Osteocyte (in vitro differentiated cells): ENCODE results near the gene ACOT4. TPM values are rescaled to one million over a fixed set of nuclear protein-coding genes. Genes with fewer than 3 reads are reported as not detected.
"Not testable (repeated sequence)": the region's sequence is repeated elsewhere in the genome, so short reads cannot be mapped to it uniquely, and the experiment has no call there.

Experiments used
- DNase-seq: peaks from one replicate; pipeline ENCODE4 v3.0.0; 2021; ENCODE audit warnings: mixed read lengths; ENCODE audit not compliant: unreplicated experiment; ENCODE audit errors: extremely low spot score
- H3K27ac Mint-ChIP-seq: one replicate; pipeline ENCODE4 v1.8.0; 2021; ENCODE audit warnings: mild to moderate bottlenecking, mixed read lengths; ENCODE audit not compliant: unreplicated experiment
- H3K27me3 Mint-ChIP-seq: one replicate; pipeline ENCODE4 v1.8.0; 2021; ENCODE audit warnings: mixed read lengths; ENCODE audit not compliant: unreplicated experiment
- H3K36me3 Mint-ChIP-seq: one replicate; pipeline ENCODE4 v1.8.0; 2021; ENCODE audit warnings: mixed read lengths; ENCODE audit not compliant: unreplicated experiment
- H3K4me1 Mint-ChIP-seq: one replicate; pipeline ENCODE4 v1.8.0; 2021; ENCODE audit warnings: mixed read lengths; ENCODE audit not compliant: unreplicated experiment
- H3K4me3 Mint-ChIP-seq: one replicate; pipeline ENCODE4 v1.8.0; 2021; ENCODE audit warnings: mild to moderate bottlenecking, moderate library complexity, mixed read lengths; ENCODE audit not compliant: unreplicated experiment
- H3K9me3 Mint-ChIP-seq: one replicate; pipeline ENCODE4 v1.8.0; 2021; ENCODE audit warnings: mixed read lengths; ENCODE audit not compliant: unreplicated experiment
- total RNA-seq: library from RNA; stranded (reverse); gene quantifications from 2 replicates; pipeline ENCODE4 v1.2.1, GENCODE V29; 2021
- TF ChIP-seq, protein P1 (sequence below): fragments of 200-600 bp; sonication (generic); IDR thresholded peaks from 2 replicates; pipeline ENCODE4 v1.5.0; 2021; ENCODE audit warnings: antibody characterized with exemption, mild to moderate bottlenecking, moderate library complexity

The ACOT4 gene
- total RNA-seq, 1 donor from 2014 or later, result 1.3 TPM

DNA sequence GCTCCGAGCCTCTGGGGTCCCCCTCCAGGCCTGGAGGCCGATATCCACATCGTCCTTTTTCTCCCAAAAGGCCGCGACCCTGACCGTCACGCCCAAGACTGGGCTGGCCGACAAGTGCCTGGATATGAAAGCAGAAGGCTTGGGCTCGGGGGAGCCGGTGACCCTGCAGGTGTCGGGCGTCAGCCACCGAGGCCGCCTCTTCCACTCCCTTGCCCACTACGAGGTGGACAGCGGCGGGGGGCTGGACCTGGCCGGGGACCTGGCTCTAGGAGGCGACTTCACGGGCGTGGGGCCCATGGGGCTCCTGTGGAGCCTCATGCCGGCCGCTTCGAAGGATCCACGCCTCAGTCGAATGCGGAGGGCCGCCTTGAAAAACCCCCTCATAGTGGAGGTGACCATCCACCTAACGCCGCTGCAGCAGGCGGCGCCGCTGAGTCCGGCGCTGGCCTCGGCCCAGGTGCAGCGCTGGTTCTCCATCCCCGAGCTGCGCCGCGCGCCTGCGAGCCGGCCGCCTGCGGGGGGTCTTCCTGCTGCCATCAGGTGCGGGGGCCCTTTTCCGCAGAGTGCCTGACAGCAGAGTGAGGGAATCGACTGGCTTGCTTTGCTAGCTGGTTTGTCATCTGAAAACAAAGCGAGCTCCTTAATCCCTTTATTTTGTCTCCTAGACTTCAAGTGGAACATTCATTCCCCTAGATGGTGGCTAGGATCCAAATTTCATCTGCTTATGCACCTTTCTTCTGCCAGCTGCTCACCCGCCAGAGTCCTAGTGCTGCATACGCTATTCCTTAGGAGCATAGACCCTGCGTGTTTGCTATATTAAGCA lies 42.5 kb downstream of the ACOT4 start:
- no peaks in the 10 kb centered on the region for H3K36me3 Mint-ChIP-seq
- peak overlapping the region; percentile 63 for H3K4me3 Mint-ChIP-seq
- H3K27me3 Mint-ChIP-seq, result peaks cover 2% of the 10 kb centered on the region
- DNase-seq, result peak; percentile 85
- peaks cover 14% of the 10 kb centered on the region for H3K4me1 Mint-ChIP-seq
- H3K9me3 Mint-ChIP-seq, result no peaks in the 10 kb centered on the region
- TF ChIP-seq, protein P1, sequence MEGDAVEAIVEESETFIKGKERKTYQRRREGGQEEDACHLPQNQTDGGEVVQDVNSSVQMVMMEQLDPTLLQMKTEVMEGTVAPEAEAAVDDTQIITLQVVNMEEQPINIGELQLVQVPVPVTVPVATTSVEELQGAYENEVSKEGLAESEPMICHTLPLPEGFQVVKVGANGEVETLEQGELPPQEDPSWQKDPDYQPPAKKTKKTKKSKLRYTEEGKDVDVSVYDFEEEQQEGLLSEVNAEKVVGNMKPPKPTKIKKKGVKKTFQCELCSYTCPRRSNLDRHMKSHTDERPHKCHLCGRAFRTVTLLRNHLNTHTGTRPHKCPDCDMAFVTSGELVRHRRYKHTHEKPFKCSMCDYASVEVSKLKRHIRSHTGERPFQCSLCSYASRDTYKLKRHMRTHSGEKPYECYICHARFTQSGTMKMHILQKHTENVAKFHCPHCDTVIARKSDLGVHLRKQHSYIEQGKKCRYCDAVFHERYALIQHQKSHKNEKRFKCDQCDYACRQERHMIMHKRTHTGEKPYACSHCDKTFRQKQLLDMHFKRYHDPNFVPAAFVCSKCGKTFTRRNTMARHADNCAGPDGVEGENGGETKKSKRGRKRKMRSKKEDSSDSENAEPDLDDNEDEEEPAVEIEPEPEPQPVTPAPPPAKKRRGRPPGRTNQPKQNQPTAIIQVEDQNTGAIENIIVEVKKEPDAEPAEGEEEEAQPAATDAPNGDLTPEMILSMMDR, result peak; percentile 26
- no peak overlapping the region for H3K27ac Mint-ChIP-seq

DNA sequence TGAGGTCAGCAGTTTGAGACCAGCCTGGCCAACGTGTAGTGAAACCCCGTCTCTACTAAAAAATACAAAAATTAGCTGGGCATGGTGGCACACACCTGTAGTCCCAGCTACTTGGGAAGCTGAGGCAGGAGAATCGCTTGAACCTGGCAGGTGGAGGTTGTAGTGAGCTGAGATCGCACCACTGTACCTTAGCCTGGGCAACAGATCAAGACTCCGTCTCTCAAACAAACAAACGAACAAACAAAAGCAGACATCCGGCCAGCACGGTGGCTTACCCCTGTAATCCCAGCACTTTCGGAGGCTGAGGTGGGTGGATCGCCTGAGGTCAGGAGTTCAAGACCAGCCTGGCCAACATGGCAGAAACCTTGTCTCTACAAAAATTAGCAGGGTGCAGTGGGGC lies 44.7 kb downstream of the ACOT4 start:
- not testable (repeated sequence) for H3K9me3 Mint-ChIP-seq, H3K4me3 Mint-ChIP-seq, H3K36me3 Mint-ChIP-seq, DNase-seq, H3K27ac Mint-ChIP-seq, H3K27me3 Mint-ChIP-seq
- peaks cover 24% of the 10 kb centered on the region for H3K4me1 Mint-ChIP-seq

DNA sequence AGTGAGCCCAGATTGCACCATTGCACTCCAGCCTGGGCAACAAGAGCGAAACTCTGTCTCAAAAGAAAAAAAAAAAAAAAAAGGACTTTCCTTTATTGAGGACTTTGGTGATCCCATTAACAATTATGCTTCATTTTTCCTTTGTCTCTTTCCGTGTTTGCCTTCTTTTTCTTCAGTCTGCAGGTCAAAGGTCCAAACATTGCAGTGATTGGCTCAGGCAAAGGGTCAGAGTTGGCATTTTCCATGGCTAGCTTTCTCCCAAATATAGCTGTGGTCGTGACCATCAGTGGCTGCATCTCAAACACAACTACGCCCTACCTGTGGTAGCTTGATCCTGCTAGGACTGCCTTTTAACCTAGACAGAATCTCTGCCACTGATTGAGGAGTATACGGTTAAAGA lies 46.2 kb downstream of the ACOT4 start:
- H3K27me3 Mint-ChIP-seq, result no peaks in the 10 kb centered on the region
- TF ChIP-seq, protein P1, result no peak
- H3K27ac Mint-ChIP-seq, result no peak overlapping the region
- DNase-seq, result no peak
- no peak overlapping the region for H3K4me3 Mint-ChIP-seq
- H3K4me1 Mint-ChIP-seq, result peaks cover 24% of the 10 kb centered on the region
- H3K36me3 Mint-ChIP-seq, result no peaks in the 10 kb centered on the region
- H3K9me3 Mint-ChIP-seq, result no peaks in the 10 kb centered on the region

DNA sequence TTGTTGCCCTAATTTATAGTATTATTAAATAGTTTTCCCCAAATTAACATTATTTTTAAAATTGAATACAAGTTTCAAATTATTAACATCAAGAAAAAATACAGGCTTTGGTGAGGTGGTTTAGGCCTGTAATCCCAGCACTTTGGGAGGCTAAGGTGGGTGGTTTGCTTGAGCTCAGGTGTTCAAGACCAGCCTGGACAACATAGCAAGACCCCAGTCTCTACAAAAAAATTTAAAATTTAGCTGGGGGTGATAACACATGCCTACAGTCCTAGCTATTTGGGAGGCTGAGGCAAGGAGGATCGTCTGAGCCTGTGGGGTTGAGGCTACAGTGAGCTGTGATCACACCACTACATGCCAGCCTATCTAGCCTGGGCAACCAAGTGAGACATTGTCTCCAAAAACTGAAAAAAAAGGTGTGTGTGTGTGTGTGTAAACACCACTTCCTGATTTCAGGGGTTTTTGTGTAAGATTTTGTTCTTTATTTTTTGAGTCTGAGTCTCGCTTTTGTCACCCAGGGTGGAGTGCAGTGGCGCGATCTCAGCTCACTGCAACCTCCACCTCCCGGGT lies 49.2 kb downstream of the ACOT4 start:
- H3K27me3 Mint-ChIP-seq, result no peaks in the 10 kb centered on the region
- peaks cover 32% of the 10 kb centered on the region for H3K4me1 Mint-ChIP-seq

DNA sequence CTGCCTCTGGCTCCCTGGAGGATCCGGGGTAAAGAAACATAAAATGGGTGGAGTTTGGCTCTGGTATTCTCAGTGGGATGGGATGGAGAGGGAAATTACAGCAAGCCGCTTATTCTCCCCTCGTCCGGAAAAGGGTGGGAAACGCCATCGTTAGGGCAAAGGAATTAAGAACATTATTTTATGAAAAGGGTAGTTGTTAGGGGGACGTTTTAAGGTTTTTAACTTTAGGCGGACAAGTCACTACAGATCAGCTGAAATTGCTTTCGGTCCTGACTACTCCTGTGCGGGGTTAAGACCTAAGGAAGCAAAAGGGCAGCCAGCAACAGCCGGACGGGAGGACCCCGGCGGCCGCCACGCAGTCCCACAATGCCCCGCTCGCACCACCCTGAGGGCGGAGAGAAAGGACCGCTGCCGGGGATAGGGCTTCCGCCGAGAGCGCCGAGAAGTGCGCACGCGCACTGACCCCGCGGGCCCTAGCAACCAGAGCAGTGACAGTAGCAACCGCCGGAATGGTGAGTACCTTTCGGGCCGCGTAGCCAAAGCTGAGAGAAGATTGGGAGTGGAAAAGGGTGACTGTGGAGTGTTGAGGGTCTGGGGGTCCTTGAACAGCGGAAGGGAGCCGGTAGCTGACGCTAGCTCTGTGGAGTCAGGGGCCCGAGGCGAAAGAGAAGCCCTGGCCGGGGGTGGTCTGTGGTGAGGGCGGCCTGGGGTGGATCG lies 53.0 kb downstream of the ACOT4 start, which contains the start of gene DNAL1:
TSS of gene DNAL1 (plus strand) at position 456 of the 717 bp plus-strand sequence. CDS start at position 510, 54 bp downstream.
- peak within 1 kb of the TSS; percentile 89 for H3K4me3 Mint-ChIP-seq
- TF ChIP-seq, protein P1, result no peak
- peaks cover 23% of the 10 kb centered on the region for H3K4me1 Mint-ChIP-seq
- H3K27me3 Mint-ChIP-seq, result no peaks in the 10 kb centered on the region
- no peaks in the 10 kb centered on the region for H3K36me3 Mint-ChIP-seq
- H3K9me3 Mint-ChIP-seq, result no peaks in the 10 kb centered on the region
- peak within 1 kb of the TSS; percentile 91 for H3K27ac Mint-ChIP-seq
- peak; percentile 97 for DNase-seq

More for the DNA sequence above, 49.2 kb downstream of the ACOT4 start:
- Mint-ChIP-seq H3K9me3 (no peaks in the 10 kb centered on the region), H3K27ac (no peak overlapping the region), H3K36me3 (no peaks in the 10 kb centered on the region), H3K4me3 (no peak overlapping the region)
- TF ChIP-seq, protein P1, result no peak
- no peak for DNase-seq
